Breast epithelium (tissue), 4 donors: Measurements from ENCODE around the gene DNTTIP2. TPM values are rescaled to one million over a fixed set of nuclear protein-coding genes. Genes with fewer than 3 reads are reported as not detected.
"Not testable (repeated sequence)": the region's sequence is repeated elsewhere in the genome, so short reads cannot be mapped to it uniquely, and the experiment has no call there.

ENCODE experiments used
- DNase-seq, 2 donors: peaks; one replicate each; pipeline ENCODE4 v3.0.0-alpha.2; 2019; ENCODE audit warnings: low spot score in 2 of 2
- H3K27ac ChIP-seq, 2 donors: fragments of 200-600 bp; sonication (generic) in 1 of 2; one replicate each; pipeline ENCODE4 v1.5.1; 2016 to 2019; ENCODE audit warnings: mild to moderate bottlenecking in 1 of 2
- H3K27me3 ChIP-seq, 2 donors: fragments of 200-600 bp; sonication (generic) in 1 of 2; one replicate each; pipeline versions ENCODE4 v1.5.1 to v1.6.0; 2017 to 2019; ENCODE audit warnings: control low read depth in 1 of 2, mild to moderate bottlenecking in 1 of 2
- H3K36me3 ChIP-seq: fragments of 200-600 bp; one replicate; pipeline ENCODE4 v1.5.1; 2019
- H3K4me1 ChIP-seq, 2 donors: fragments of 200-600 bp; sonication (generic); one replicate each; pipeline ENCODE4 v1.5.1; 2016 to 2019; ENCODE audit warnings: control low read depth in 1 of 2
- H3K4me3 ChIP-seq, 3 donors: fragments of 200-600 bp; sonication (generic); 1 replicate in 2 of 3; 2 replicates in 1 of 3; pipeline ENCODE4 v1.5.1; 2016 to 2019; ENCODE audit warnings: mild to moderate bottlenecking in 3 of 3, moderate library complexity in 2 of 3
- H3K9me3 ChIP-seq, 2 donors: fragments of 200-600 bp; sonication (generic) in 1 of 2; one replicate each; pipeline ENCODE4 v1.5.1; 2016 to 2019; ENCODE audit warnings: control low read depth in 1 of 2
- POLR2A ChIP-seq: fragments of 450-650 bp; IDR thresholded peaks from one replicate; pipeline ENCODE4 v1.6.1; 2016; ENCODE audit warnings: antibody characterized with exemption, mild to moderate bottlenecking, moderate library complexity
- POLR2AphosphoS5 ChIP-seq, 3 donors: sonication (generic); formaldehyde crosslinking; IDR thresholded peaks; one replicate each; pipeline ENCODE4 v1.6.1; 2017; ENCODE audit warnings: antibody characterized with exemption in 3 of 3
- intact Hi-C: fragments of 100-400 bp; cut with DNase I; formaldehyde crosslinking; loops from one replicate; pipeline ENCODE4 v1.15.1; 2023; ENCODE audit warnings: low total_unique reads
- total RNA-seq, 3 donors: library from RNA; depleted of rRNA; stranded (reverse); fragments of >200 nt; gene quantifications; one replicate each; pipeline ENCODE4 v1.1.0, GENCODE V29; 2016
- TF ChIP-seq, protein P1 (sequence below), 3 donors: fragments of 450-650 bp; IDR thresholded peaks; one replicate each; pipeline ENCODE4 v1.5.1; 2016 to 2017; ENCODE audit warnings: antibody characterized with exemption in 3 of 3, mild to moderate bottlenecking in 3 of 3, moderate library complexity in 3 of 3

The DNTTIP2 gene
- total RNA-seq, 3 donors from 2014 or later, result 28.2 to 38.3 (median 30.5) TPM

DNA sequence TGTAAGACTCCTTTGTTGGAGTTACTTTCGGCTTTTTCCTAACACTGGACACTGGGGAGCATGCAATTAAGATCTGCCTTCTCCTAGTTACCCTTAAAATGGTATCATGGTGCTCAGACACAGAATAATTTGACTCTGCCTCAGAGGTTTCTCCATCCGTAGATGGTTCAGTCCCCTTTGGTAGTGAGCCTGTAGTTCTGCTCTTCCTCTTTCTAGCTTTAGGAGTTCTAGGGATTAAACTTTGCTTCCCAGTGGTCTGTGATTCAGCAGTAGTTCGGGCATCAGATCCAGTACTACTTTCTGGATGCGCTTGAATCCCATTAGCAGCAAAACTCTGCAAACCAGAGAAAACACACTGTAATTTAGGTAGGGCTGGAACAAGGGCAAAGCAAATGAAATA, 1.5 kb downstream of the DNTTIP2 start:
- intact Hi-C loops, result no loop called here
- Histone ChIP-seq H3K4me3 (peak overlapping the region in 1 of 3 donors; percentile 29), H3K36me3 (peaks cover 4% of the 10 kb centered on the region), H3K27ac (no peak overlapping the region), H3K27me3 (no peaks in the 10 kb centered on the region), H3K4me1 (peaks cover 0 to 3% of the 10 kb centered on the region in 2 donors), H3K9me3 (no peaks in the 10 kb centered on the region)
- TF ChIP-seq POLR2AphosphoS5 (IDR thresholded peaks at IDR 0.05) (no peak), POLR2A (no peak)
- TF ChIP-seq, protein P1, sequence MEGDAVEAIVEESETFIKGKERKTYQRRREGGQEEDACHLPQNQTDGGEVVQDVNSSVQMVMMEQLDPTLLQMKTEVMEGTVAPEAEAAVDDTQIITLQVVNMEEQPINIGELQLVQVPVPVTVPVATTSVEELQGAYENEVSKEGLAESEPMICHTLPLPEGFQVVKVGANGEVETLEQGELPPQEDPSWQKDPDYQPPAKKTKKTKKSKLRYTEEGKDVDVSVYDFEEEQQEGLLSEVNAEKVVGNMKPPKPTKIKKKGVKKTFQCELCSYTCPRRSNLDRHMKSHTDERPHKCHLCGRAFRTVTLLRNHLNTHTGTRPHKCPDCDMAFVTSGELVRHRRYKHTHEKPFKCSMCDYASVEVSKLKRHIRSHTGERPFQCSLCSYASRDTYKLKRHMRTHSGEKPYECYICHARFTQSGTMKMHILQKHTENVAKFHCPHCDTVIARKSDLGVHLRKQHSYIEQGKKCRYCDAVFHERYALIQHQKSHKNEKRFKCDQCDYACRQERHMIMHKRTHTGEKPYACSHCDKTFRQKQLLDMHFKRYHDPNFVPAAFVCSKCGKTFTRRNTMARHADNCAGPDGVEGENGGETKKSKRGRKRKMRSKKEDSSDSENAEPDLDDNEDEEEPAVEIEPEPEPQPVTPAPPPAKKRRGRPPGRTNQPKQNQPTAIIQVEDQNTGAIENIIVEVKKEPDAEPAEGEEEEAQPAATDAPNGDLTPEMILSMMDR (IDR thresholded peaks at IDR 0.05), result no peak
- DNase-seq, result no peak

DNA sequence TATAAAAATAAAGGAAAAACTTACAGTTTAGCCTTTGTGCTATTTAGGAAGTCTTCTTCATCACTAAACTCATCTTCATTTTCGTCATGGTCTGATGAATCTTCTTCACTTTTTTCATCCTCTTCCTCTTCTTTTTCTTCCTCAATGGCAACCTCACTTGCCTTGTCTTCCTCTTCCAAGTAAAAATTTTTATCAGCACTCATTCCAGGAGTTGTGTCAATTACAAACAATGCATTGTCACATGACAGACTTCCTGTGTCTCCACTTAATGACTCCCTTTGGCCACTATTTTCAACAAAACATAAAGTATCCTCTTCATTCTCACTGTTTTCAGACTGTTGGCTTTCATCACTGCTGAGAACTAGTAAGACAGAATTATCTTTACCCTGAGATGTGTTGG, 2.8 kb downstream of the DNTTIP2 start:
- no peak overlapping the region for H3K27ac ChIP-seq
- peaks cover 10% of the 10 kb centered on the region for H3K36me3 ChIP-seq
- intact Hi-C loops, result no loop called here

DNA sequence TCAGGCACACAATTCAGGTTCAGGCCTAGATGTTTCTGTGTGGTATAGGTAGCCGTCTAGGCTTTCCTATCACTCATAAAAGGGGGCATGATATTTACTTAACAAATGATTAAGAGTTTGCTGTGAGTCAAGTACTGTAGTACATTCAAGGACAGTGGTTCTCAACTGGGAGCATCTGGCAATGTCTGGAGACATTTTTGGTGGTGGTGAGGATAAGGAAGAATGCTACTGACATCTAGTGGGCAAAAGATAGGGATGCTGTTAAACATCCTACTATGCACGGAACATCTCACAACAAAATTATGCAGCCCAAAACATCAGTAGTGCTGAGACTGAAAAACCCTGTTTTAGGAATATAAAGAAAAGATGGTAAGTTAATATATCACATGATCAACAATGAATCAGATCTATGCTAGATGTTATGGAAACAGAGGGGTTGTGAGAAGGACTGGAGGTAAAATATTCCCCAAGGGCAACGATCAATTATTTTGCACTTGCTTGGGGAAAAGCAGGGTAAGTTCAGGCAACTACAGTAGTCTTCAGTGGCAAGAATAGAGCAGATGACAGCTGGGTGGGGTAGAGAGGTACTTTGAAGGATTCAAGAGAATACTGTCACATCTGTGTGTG, 4.9 kb downstream of the DNTTIP2 start:
- Histone ChIP-seq H3K27ac (no peak overlapping the region), H3K36me3 (peaks cover 10% of the 10 kb centered on the region), H3K9me3 (no peaks in the 10 kb centered on the region), H3K4me1 (peaks cover 0 to 3% of the 10 kb centered on the region in 2 donors), H3K4me3 (no peak overlapping the region), H3K27me3 (no peaks in the 10 kb centered on the region)
- intact Hi-C loops, result no loop called here
- DNase-seq, result no peak
- TF ChIP-seq, protein P1 (IDR thresholded peaks at IDR 0.05), result peak in 2 of 3 donors; percentile 21 to 37
- TF ChIP-seq POLR2AphosphoS5 (IDR thresholded peaks at IDR 0.05), result no peak
- no peak for TF ChIP-seq POLR2A

More for the DNA sequence above, 2.8 kb downstream of the DNTTIP2 start:
- DNase-seq, result no peak
- Histone ChIP-seq H3K4me1 (peaks cover 0 to 3% of the 10 kb centered on the region in 2 donors), H3K27me3 (no peaks in the 10 kb centered on the region), H3K9me3 (no peaks in the 10 kb centered on the region), H3K4me3 (no peak overlapping the region)
- TF ChIP-seq POLR2A (no peak), POLR2AphosphoS5 (IDR thresholded peaks at IDR 0.05) (no peak)

DNA sequence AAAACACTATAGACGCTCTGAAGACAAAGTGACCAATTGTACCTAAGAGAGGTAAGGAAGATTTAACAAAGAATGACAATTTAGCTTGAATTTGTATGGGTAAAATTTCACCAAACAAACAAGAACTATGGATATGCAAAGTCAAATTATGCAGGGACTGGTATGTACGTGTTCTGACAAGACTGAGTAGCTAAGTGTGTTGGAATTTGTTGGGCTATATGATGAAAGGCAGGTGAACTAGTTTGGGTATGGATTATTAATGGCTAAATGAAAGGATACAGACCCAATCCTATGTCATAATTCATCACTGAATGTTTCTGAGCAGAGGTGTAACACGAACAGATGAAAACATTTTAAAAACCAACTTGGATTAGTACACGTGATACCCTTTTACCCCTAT, 7.6 kb downstream of the DNTTIP2 start:
- H3K36me3 ChIP-seq, result peaks cover 10% of the 10 kb centered on the region
- TF ChIP-seq, protein P1 (IDR thresholded peaks at IDR 0.05), result no peak
- H3K4me1 ChIP-seq, result no peaks in the 10 kb centered on the region
- H3K4me3 ChIP-seq, result no peak overlapping the region
- no peaks in the 10 kb centered on the region for H3K9me3 ChIP-seq
- H3K27ac ChIP-seq, result no peak overlapping the region
- intact Hi-C loops, result no loop called here
- no peak for DNase-seq
- no peaks in the 10 kb centered on the region for H3K27me3 ChIP-seq

DNA sequence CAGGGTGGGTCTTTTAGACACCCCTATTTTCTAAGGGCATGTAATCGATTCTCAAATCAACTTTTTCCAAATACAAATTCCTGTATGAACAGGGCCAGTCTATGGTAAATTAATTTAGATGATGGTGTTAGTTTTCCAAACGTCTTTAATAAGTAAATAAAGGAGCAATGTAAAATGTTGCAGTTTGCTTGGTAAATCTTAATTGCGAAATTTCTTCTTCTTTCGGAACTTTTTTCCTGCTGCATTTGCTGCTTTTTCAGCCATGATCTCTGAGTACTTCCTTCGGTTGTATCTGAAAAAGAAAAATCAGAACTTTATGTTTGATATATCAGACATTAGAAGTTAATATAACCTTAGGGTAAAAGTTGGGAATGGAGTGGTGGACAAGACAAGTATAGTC, 9.4 kb downstream of the DNTTIP2 start:
- no peaks in the 10 kb centered on the region for H3K27me3 ChIP-seq
- H3K9me3 ChIP-seq, result no peaks in the 10 kb centered on the region
- H3K27ac ChIP-seq, result no peak overlapping the region
- TF ChIP-seq POLR2AphosphoS5 (IDR thresholded peaks at IDR 0.05) (no peak), POLR2A (no peak)
- TF ChIP-seq, protein P1 (IDR thresholded peaks at IDR 0.05), result no peak
- intact Hi-C loops, result no loop called here
- peaks cover 10% of the 10 kb centered on the region for H3K36me3 ChIP-seq
- no peak overlapping the region for H3K4me3 ChIP-seq
- H3K4me1 ChIP-seq, result no peaks in the 10 kb centered on the region
- no peak for DNase-seq

DNA sequence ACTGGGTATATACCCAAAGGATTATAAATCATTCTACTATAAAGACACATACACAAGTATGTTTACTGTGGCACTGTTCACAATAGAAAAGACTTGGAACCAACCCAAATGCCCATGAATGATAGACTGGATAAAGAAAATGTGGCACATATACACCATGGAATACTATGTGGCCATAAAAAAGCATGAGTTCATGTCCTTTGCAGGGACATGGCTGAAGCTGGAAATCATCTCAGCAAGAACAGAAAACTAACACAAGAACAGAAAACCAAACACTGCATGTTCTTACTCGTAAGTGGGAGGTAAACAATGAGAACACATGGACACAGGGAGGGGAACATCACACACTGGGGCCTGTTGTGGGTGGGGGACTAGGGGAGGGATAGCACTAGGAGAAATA, 10.5 kb downstream of the DNTTIP2 start:
- H3K4me1 ChIP-seq, H3K27me3 ChIP-seq, intact Hi-C loops, H3K36me3 ChIP-seq, H3K27ac ChIP-seq, H3K9me3 ChIP-seq, DNase-seq, H3K4me3 ChIP-seq: not testable (repeated sequence)
